Measurements from ENCODE around the gene GAL3ST3. TPM values are rescaled to one million over a fixed set of nuclear protein-coding genes. Genes with fewer than 3 reads are reported as not detected.

GAL3ST3 gene
- total RNA-seq, 2 experiments from 2014 or later, result not detected

- CTCF ChIA-PET (ENCODE audit: unreplicated experiment), result interaction anchor here (0.6 to 0.7 kb wide), 2 partner anchors 20 to 50 kb away, joined by 3 read pairs; partner anchors contain the start of gene SF3B2
- BruUV-seq (replicated peaks), result no TSS peak
- H3K79me2 ChIP-seq (ENCODE audit: insufficient read depth, low read depth, low read length), result peaks cover 52% of the 10 kb centered on the region
Measured at GRCh38 chr11:66001942-66002647, 46.9 kb downstream of the GAL3ST3 start, which contains the start of the genes BANF1 and EIF1AD. Gene BANF1 (plus strand): TSS chr11:66002503. CDS start chr11:66003251, 748 bp downstream. Gene EIF1AD (minus strand): TSS chr11:66002157. CDS start chr11:66000389, 1,768 bp downstream.

GRCh38 chr11:65997286-65997685, 51.7 kb downstream of the GAL3ST3 start:
- no peaks in the 10 kb centered on the region for H3K9me2 ChIP-seq (ENCODE audit: insufficient read depth, low read length)
- DNase-seq (ENCODE audit: low spot score), result no peak
- H3K27ac ChIP-seq (ENCODE audit: low read depth, low read length, poor library complexity, severe bottlenecking), result no peak overlapping the region
- peaks cover 68% of the 10 kb centered on the region for H3K36me3 ChIP-seq (ENCODE audit: insufficient read depth, low read length)
- no peak overlapping the region for H2AFZ ChIP-seq (ENCODE audit: low read length)
- H3K79me2 ChIP-seq (ENCODE audit: insufficient read depth, low read depth, low read length), result peaks cover 31% of the 10 kb centered on the region
- H3K4me2 ChIP-seq (ENCODE audit: low read length), result no peak overlapping the region
- TF ChIP-seq CTCF (conservative IDR thresholded peaks at IDR 0.05; ENCODE audit: low read length) (no peak), EZH2phosphoT487 (IDR thresholded peaks at IDR 0.05; ENCODE audit: borderline replicate concordance, low read depth, low read length) (no peak)
- intact Hi-C loops (cut with micrococcal nuclease; ENCODE audit: unreplicated experiment), result no loop called here
- no peaks in the 10 kb centered on the region for H3K9me3 ChIP-seq (ENCODE audit: low read length)
- ChIA-PET CTCF (ENCODE audit: unreplicated experiment) (no interaction called here), POLR2A (no interaction called here)
- peaks cover 10% of the 10 kb centered on the region for H3K4me1 ChIP-seq (ENCODE audit: insufficient read depth, low read length, poor library complexity, severe bottlenecking)
- H4K20me1 ChIP-seq (ENCODE audit: insufficient read depth, low read length), result no peaks in the 10 kb centered on the region
- no TSS peak for BruUV-seq (replicated peaks)
- no peak overlapping the region for H3K4me3 ChIP-seq (ENCODE audit: low read depth, low read length, poor library complexity, severe bottlenecking)

More at GRCh38 chr11:66001942-66002647, 46.9 kb downstream of the GAL3ST3 start, which contains the start of the genes BANF1 and EIF1AD:
- peak; percentile 98 for DNase-seq (ENCODE audit: low spot score)
- Histone ChIP-seq H3K4me2 (ENCODE audit: low read length) (peak within 1 kb of the TSS; percentile 81), H3K27ac (ENCODE audit: low read depth, low read length, poor library complexity, severe bottlenecking) (peak within 1 kb of the TSS; percentile 93), H3K36me3 (ENCODE audit: insufficient read depth, low read length) (peaks cover 67% of the 10 kb centered on the region), H3K4me1 (ENCODE audit: insufficient read depth, low read length, poor library complexity, severe bottlenecking) (peaks cover 33% of the 10 kb centered on the region), H3K9me3 (ENCODE audit: low read length) (no peaks in the 10 kb centered on the region), H2AFZ (ENCODE audit: low read length) (peak within 1 kb of the TSS; percentile 75; the same call in 1 of the 2 replicates), H3K4me3 (ENCODE audit: low read depth, low read length, poor library complexity, severe bottlenecking) (peak within 1 kb of the TSS; percentile 89), H4K20me1 (ENCODE audit: insufficient read depth, low read length) (no peaks in the 10 kb centered on the region), H3K9me2 (ENCODE audit: insufficient read depth, low read length) (no peaks in the 10 kb centered on the region)
- TF ChIP-seq CTCF (conservative IDR thresholded peaks at IDR 0.05; ENCODE audit: low read length) (no peak), EZH2phosphoT487 (IDR thresholded peaks at IDR 0.05; ENCODE audit: borderline replicate concordance, low read depth, low read length) (no peak)
- intact Hi-C loops (cut with micrococcal nuclease; ENCODE audit: unreplicated experiment), result loop anchor here (1.0 to 5.0 kb wide), 8 partner anchors 41 to 290 kb away; partner anchors contain the start of genes C11orf68, CCDC85B, DRAP1 and KAT5
- POLR2A ChIA-PET, result interaction anchor here (0.7 to 1.0 kb wide), 2 partner anchors 70 to 112 kb away, joined by 4 read pairs; partner anchors contain the start of gene CCDC85B

- no peak overlapping the region for H2AFZ ChIP-seq (ENCODE audit: low read length)
- DNase-seq (ENCODE audit: low spot score), result no peak
- H3K27ac ChIP-seq (ENCODE audit: low read depth, low read length, poor library complexity, severe bottlenecking), result no peak overlapping the region
- H3K9me3 ChIP-seq (ENCODE audit: low read length), result no peaks in the 10 kb centered on the region
- H3K4me1 ChIP-seq (ENCODE audit: insufficient read depth, low read length, poor library complexity, severe bottlenecking), result no peaks in the 10 kb centered on the region
- POLR2A ChIA-PET, result no interaction called here
- H4K20me1 ChIP-seq (ENCODE audit: insufficient read depth, low read length), result no peaks in the 10 kb centered on the region
- peaks cover 63% of the 10 kb centered on the region for H3K36me3 ChIP-seq (ENCODE audit: insufficient read depth, low read length)
- TF ChIP-seq CTCF (conservative IDR thresholded peaks at IDR 0.05; ENCODE audit: low read length), result no peak
- no peak for TF ChIP-seq EZH2phosphoT487 (IDR thresholded peaks at IDR 0.05; ENCODE audit: borderline replicate concordance, low read depth, low read length)
- no peak overlapping the region for H3K4me3 ChIP-seq (ENCODE audit: low read depth, low read length, poor library complexity, severe bottlenecking)
- H3K79me2 ChIP-seq (ENCODE audit: insufficient read depth, low read depth, low read length), result no peaks in the 10 kb centered on the region
- no TSS peak for BruUV-seq (replicated peaks)
- intact Hi-C loops (cut with micrococcal nuclease; ENCODE audit: unreplicated experiment), result no loop called here
- CTCF ChIA-PET (ENCODE audit: unreplicated experiment), result no interaction called here
- no peaks in the 10 kb centered on the region for H3K9me2 ChIP-seq (ENCODE audit: insufficient read depth, low read length)
- H3K4me2 ChIP-seq (ENCODE audit: low read length), result no peak overlapping the region
Measured at GRCh38 chr11:65992056-65992455, 56.9 kb downstream of the GAL3ST3 start.
